HepG2 (cell line): ENCODE results near the gene TTC31. TPM values are rescaled to one million over a fixed set of nuclear protein-coding genes. Genes with fewer than 3 reads are reported as not detected.

Experiments
- ARHGAP35 ChIP-seq: sonication (generic); formaldehyde crosslinking; IDR thresholded peaks from 2 replicates; pipeline ENCODE4 v1.9.0; 2022; ENCODE audit warnings: mild to moderate bottlenecking, inconsistent platforms, moderate library complexity, missing genetic modification reagents, borderline replicate concordance
- ATAD3A ChIP-seq: sonication (generic); formaldehyde crosslinking; IDR thresholded peaks from 2 replicates; pipeline ENCODE4 v1.4.0; 2020; ENCODE audit warnings: missing genetic modification reagents
- CCAR2 ChIP-seq: fragments of 200-400 bp; formaldehyde crosslinking; optimal IDR thresholded peaks from 2 replicates; pipeline ENCODE3; 2018; ENCODE audit warnings: low read depth, mild to moderate bottlenecking, low read length, moderate library complexity
- CREM ChIP-seq, 2 experiments: sonication (generic) in 1 of 2; formaldehyde crosslinking in 1 of 2; IDR thresholded peaks; 2 replicates each; pipeline versions ENCODE4 v1.4.0 to v1.6.1; 2016 to 2020; ENCODE audit warnings: antibody characterized with exemption in 1 of 2, mild to moderate bottlenecking in 1 of 2, missing genetic modification reagents in 1 of 2
- GFI1 ChIP-seq: sonication (generic); formaldehyde crosslinking; IDR thresholded peaks from 2 replicates; pipeline ENCODE4 v1.5.0; 2020; ENCODE audit warnings: missing genetic modification reagents, mild to moderate bottlenecking, borderline replicate concordance
- NONO ChIP-seq, 2 experiments: fragments of 450-650 bp in 1 of 2; sonication (generic) in 1 of 2; formaldehyde crosslinking in 1 of 2; IDR thresholded peaks in 1 of 2; conservative IDR thresholded peaks in 1 of 2; 2 replicates each; pipeline versions ENCODE4 v1.6.1 to v1.8.0; 2017 to 2022; ENCODE audit warnings: mild to moderate bottlenecking in 1 of 2, missing genetic modification reagents in 1 of 2, moderate library complexity in 1 of 2
- REL ChIP-seq: sonication (generic); formaldehyde crosslinking; conservative IDR thresholded peaks from 2 replicates; pipeline ENCODE4 v1.8.0; 2022; ENCODE audit warnings: mild to moderate bottlenecking, missing genetic modification reagents, moderate library complexity
- SPEN ChIP-seq: sonication (generic); formaldehyde crosslinking; IDR thresholded peaks from 2 replicates; pipeline ENCODE4 v1.5.1; 2020; ENCODE audit warnings: low read depth, mild to moderate bottlenecking, missing genetic modification reagents
- TOE1 ChIP-seq: sonication (generic); formaldehyde crosslinking; IDR thresholded peaks from 2 replicates; pipeline ENCODE4 v1.4.0; 2020; ENCODE audit warnings: mild to moderate bottlenecking, missing genetic modification reagents
- TP53 ChIP-seq: sonication (generic); formaldehyde crosslinking; conservative IDR thresholded peaks from 2 replicates; pipeline ENCODE4 v1.4.0; 2020; ENCODE audit warnings: missing genetic modification reagents
- ZFP37 ChIP-seq: sonication (generic); formaldehyde crosslinking; IDR thresholded peaks from 2 replicates; pipeline ENCODE4 v1.4.0; 2020; ENCODE audit warnings: missing genetic modification reagents, borderline replicate concordance
- ZNF124 ChIP-seq: sonication (generic); formaldehyde crosslinking; IDR thresholded peaks from 2 replicates; pipeline ENCODE4 v1.4.0; 2020; ENCODE audit warnings: missing genetic modification reagents
- polyA plus RNA-seq, 8 experiments: library from polyadenylated mRNA; depleted of rRNA in 3 of 8; stranded (reverse) in 7 of 8; unstranded in 1 of 8; fragments of >200 nt; fragmentation: Illumina TruSeq in 4 of 8; extraction: Trizol in 4 of 8; gene quantifications; 2 replicates each; pipeline versions ENCODE4 v1.2.1 to v1.2.3, GENCODE V29; 2011 to 2016; ENCODE audit warnings: low read depth in 4 of 8, missing spikeins in 1 of 8, mixed read lengths in 1 of 8; ENCODE audit not compliant: insufficient read depth in 1 of 8
- total RNA-seq, 5 experiments: library from RNA; depleted of rRNA; stranded (reverse); fragments of >200 nt; fragmentation: Illumina TruSeq; extraction: Trizol; gene quantifications; 2 replicates each; pipeline ENCODE4 v1.2.3, GENCODE V29; 2016; ENCODE audit warnings: low read depth in 1 of 5
- TF ChIP-seq, protein P1 (sequence below): IDR thresholded peaks from 2 replicates; pipeline ENCODE4 v1.6.1; 2016; ENCODE audit warnings: mild to moderate bottlenecking
- TF ChIP-seq, protein P2 (sequence below): IDR thresholded peaks from 2 replicates; pipeline ENCODE4 v1.6.1; 2016; ENCODE audit warnings: low read depth, missing genetic modification reagents, missing compliant biosample characterization
- TF ChIP-seq, protein P3 (sequence below): IDR thresholded peaks from 2 replicates; pipeline ENCODE4 v1.6.1; 2016
- TF ChIP-seq, protein P4 (sequence below): sonication (generic); formaldehyde crosslinking; IDR thresholded peaks from 2 replicates; pipeline ENCODE4 v1.4.0; 2020; ENCODE audit warnings: missing genetic modification reagents

The TTC31 gene
- total and polyA plus RNA-seq, 2 of the 13 experiments (the other 11 are each of a cell fraction or from before 2014, with no cell fraction given) = 28.3 to 39.5 TPM

DNA sequence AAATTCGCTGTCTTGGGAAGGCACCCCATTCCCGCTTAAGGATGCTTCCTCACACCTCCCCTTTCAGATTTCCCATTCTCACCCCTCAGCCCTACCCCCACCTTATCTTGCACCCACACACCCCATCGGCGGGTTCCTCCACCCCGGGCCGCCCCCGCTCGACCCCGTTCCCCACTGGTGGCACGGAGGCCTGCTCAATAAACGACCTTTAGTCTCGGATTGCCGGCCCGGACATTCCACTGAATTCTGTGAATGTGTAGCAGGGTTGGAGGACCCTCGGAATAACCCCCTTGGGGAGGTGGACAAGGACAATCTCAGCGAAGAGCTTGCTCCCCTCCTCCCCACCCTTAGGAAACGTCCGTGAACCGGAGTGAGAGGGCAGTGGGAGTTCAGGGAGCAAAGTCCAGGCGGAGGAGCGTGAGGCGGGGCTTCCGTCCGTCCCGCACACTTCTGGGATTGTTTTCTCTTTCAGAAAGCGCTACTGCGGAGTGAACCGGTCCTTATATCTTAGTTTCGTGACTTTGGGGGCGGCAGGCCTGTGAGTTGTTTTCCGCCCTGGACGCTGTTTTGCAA, 19.4 kb downstream of the TTC31 start (continued):
- TF ChIP-seq, protein P1, sequence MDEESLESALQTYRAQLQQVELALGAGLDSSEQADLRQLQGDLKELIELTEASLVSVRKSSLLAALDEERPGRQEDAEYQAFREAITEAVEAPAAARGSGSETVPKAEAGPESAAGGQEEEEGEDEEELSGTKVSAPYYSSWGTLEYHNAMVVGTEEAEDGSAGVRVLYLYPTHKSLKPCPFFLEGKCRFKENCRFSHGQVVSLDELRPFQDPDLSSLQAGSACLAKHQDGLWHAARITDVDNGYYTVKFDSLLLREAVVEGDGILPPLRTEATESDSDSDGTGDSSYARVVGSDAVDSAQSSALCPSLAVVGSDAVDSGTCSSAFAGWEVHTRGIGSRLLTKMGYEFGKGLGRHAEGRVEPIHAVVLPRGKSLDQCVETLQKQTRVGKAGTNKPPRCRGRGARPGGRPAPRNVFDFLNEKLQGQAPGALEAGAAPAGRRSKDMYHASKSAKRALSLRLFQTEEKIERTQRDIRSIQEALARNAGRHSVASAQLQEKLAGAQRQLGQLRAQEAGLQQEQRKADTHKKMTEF (CRISPR knock-in tag) = peak; percentile 49; the same call in 1 of the 2 replicates
- TF ChIP-seq, protein P2, sequence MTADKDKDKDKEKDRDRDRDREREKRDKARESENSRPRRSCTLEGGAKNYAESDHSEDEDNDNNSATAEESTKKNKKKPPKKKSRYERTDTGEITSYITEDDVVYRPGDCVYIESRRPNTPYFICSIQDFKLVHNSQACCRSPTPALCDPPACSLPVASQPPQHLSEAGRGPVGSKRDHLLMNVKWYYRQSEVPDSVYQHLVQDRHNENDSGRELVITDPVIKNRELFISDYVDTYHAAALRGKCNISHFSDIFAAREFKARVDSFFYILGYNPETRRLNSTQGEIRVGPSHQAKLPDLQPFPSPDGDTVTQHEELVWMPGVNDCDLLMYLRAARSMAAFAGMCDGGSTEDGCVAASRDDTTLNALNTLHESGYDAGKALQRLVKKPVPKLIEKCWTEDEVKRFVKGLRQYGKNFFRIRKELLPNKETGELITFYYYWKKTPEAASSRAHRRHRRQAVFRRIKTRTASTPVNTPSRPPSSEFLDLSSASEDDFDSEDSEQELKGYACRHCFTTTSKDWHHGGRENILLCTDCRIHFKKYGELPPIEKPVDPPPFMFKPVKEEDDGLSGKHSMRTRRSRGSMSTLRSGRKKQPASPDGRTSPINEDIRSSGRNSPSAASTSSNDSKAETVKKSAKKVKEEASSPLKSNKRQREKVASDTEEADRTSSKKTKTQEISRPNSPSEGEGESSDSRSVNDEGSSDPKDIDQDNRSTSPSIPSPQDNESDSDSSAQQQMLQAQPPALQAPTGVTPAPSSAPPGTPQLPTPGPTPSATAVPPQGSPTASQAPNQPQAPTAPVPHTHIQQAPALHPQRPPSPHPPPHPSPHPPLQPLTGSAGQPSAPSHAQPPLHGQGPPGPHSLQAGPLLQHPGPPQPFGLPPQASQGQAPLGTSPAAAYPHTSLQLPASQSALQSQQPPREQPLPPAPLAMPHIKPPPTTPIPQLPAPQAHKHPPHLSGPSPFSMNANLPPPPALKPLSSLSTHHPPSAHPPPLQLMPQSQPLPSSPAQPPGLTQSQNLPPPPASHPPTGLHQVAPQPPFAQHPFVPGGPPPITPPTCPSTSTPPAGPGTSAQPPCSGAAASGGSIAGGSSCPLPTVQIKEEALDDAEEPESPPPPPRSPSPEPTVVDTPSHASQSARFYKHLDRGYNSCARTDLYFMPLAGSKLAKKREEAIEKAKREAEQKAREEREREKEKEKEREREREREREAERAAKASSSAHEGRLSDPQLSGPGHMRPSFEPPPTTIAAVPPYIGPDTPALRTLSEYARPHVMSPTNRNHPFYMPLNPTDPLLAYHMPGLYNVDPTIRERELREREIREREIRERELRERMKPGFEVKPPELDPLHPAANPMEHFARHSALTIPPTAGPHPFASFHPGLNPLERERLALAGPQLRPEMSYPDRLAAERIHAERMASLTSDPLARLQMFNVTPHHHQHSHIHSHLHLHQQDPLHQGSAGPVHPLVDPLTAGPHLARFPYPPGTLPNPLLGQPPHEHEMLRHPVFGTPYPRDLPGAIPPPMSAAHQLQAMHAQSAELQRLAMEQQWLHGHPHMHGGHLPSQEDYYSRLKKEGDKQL (CRISPR knock-in tag) = peak; percentile 74; the same call in 1 of the 2 replicates
- no peak for TF ChIP-seq TP53 (CRISPR knock-in tag)
- TF ChIP-seq ZNF124 (CRISPR knock-in tag) = no peak
- no peak for TF ChIP-seq REL (CRISPR knock-in tag)
- no peak; the same call in 1 of the 2 replicates for TF ChIP-seq ARHGAP35
- no peak for TF ChIP-seq NONO (IDR thresholded peaks at IDR 0.05)
- TF ChIP-seq NONO (CRISPR knock-in tag; conservative IDR thresholded peaks at IDR 0.05) = peak; percentile 89
- TF ChIP-seq, protein P3, sequence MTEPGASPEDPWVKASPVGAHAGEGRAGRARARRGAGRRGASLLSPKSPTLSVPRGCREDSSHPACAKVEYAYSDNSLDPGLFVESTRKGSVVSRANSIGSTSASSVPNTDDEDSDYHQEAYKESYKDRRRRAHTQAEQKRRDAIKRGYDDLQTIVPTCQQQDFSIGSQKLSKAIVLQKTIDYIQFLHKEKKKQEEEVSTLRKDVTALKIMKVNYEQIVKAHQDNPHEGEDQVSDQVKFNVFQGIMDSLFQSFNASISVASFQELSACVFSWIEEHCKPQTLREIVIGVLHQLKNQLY (CRISPR knock-in tag) = peak; percentile 20; the same call in 1 of the 2 replicates
- TF ChIP-seq TOE1 (CRISPR knock-in tag) = peak; percentile 25; the same call in 1 of the 2 replicates
- no peak for TF ChIP-seq ZFP37 (CRISPR knock-in tag)
- TF ChIP-seq CREM (IDR thresholded peaks at IDR 0.05) = peak; percentile 75
- no peak for TF ChIP-seq CREM (CRISPR knock-in tag; IDR thresholded peaks at IDR 0.05)
- TF ChIP-seq, protein P4, sequence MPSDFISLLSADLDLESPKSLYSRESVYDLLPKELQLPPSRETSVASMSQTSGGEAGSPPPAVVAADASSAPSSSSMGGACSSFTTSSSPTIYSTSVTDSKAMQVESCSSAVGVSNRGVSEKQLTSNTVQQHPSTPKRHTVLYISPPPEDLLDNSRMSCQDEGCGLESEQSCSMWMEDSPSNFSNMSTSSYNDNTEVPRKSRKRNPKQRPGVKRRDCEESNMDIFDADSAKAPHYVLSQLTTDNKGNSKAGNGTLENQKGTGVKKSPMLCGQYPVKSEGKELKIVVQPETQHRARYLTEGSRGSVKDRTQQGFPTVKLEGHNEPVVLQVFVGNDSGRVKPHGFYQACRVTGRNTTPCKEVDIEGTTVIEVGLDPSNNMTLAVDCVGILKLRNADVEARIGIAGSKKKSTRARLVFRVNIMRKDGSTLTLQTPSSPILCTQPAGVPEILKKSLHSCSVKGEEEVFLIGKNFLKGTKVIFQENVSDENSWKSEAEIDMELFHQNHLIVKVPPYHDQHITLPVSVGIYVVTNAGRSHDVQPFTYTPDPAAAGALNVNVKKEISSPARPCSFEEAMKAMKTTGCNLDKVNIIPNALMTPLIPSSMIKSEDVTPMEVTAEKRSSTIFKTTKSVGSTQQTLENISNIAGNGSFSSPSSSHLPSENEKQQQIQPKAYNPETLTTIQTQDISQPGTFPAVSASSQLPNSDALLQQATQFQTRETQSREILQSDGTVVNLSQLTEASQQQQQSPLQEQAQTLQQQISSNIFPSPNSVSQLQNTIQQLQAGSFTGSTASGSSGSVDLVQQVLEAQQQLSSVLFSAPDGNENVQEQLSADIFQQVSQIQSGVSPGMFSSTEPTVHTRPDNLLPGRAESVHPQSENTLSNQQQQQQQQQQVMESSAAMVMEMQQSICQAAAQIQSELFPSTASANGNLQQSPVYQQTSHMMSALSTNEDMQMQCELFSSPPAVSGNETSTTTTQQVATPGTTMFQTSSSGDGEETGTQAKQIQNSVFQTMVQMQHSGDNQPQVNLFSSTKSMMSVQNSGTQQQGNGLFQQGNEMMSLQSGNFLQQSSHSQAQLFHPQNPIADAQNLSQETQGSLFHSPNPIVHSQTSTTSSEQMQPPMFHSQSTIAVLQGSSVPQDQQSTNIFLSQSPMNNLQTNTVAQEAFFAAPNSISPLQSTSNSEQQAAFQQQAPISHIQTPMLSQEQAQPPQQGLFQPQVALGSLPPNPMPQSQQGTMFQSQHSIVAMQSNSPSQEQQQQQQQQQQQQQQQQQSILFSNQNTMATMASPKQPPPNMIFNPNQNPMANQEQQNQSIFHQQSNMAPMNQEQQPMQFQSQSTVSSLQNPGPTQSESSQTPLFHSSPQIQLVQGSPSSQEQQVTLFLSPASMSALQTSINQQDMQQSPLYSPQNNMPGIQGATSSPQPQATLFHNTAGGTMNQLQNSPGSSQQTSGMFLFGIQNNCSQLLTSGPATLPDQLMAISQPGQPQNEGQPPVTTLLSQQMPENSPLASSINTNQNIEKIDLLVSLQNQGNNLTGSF = no peak
- 0 out of 2 replicates have a peak, but pooled peaks have one; percentile 61 for TF ChIP-seq GFI1
- TF ChIP-seq ATAD3A (CRISPR knock-in tag) = no peak
- TF ChIP-seq CCAR2 = no peak
- TF ChIP-seq SPEN (CRISPR knock-in tag) = peak; percentile 77; the same call in 1 of the 2 replicates
